Neural progenitor cell (in vitro differentiated cells): Measurements from ENCODE around the gene NPFFR2.

Source experiments
- CTCF ChIP-seq: fragments of 200-600 bp; sonication (generic); IDR thresholded peaks from 2 replicates; pipeline ENCODE4 v1.5.1; 2017; ENCODE audit warnings: antibody characterized with exemption, mild to moderate bottlenecking
- EZH2 ChIP-seq: fragments of 200-600 bp; sonication (generic); IDR thresholded peaks from 2 replicates; pipeline ENCODE4 v1.6.1; 2017; ENCODE audit warnings: antibody characterized with exemption, mild to moderate bottlenecking, moderate library complexity
- EZH2phosphoT487 ChIP-seq: fragments of 200-600 bp; sonication (generic); IDR thresholded peaks from 2 replicates; pipeline ENCODE4 v1.6.1; 2017; ENCODE audit warnings: antibody characterized with exemption

GRCh38 chr4:72179342-72179741 is 147.5 kb downstream of the NPFFR2 start:
- TF ChIP-seq CTCF (no peak), EZH2 (no peak), EZH2phosphoT487 (no peak)
